Measurements from ENCODE around the gene ADAP1. TPM values are rescaled to one million over a fixed set of nuclear protein-coding genes. Genes with fewer than 3 reads are reported as not detected.

ADAP1 gene
- total RNA-seq, 1 experiment from 2014 or later: 6.2 TPM

DNA sequence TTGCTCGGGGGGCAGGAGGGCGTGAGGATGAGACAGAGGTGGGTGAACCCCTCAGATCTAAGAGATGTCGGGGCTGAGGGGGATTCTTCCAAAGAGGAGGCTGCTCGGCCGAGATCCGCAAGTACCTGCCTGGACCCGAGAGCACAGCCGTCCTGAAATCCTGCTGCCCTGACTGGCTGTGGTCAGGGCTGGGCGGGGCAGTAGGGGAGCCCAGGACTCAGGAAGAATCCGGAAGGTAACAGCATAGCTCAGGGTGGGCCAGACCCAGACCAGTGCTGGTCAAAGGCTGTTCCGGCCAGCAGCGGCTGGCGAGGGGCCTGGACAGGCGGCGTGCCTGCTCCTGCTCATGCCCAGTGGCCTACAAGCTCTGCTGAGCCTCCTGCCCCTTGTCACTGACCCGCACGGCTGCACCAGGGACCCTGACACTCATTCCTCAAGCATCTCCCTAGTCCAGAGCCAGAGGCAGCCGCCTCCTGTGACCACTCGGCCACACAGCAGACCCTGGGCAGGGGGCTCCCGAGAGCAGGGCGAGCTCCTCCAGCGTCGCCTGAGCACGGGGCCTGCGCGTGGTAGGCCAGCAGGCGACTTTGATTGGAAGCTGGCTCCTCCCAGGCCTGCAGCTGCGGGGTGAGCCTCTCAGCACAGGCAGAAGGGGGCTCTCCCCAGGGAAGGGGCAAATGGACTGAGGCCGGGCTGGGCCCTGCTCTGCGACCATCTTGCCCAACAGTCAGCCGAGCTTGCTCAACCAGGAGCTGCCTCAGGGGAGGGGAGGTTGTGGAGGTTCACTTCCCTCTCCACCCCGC is 3.1 kb upstream of the ADAP1 start:
- H3K4me1 ChIP-seq (ENCODE audit: insufficient read depth, low read length): no peaks in the 10 kb centered on the region
- H4K5ac ChIP-seq (ENCODE audit: insufficient read length, low read depth, low read length): no peak overlapping the region
- H3K9ac ChIP-seq (ENCODE audit: extremely low read depth, insufficient read length, low read length): no peak overlapping the region
- Mint-ChIP-seq H3K27ac (no peak overlapping the region; a peak in 1 of 7 replicates), H3K4me1 (peaks cover 2 to 7% of the 10 kb centered on the region in 2 experiments), H3K27me3 (ENCODE audit: low read depth) (peaks cover 30% of the 10 kb centered on the region), H3K36me3 (ENCODE audit: insufficient read depth in 1 of 3, low read depth in 3 of 3) (no peaks in the 10 kb centered on the region; a peak in 1 of 7 replicates), H3K4me3 (no peak overlapping the region), H3K9me3 (peaks cover 0 to 3% of the 10 kb centered on the region in 2 experiments; a peak in 1 of 5 replicates)
- no peaks in the 10 kb centered on the region for H3K9me3 ChIP-seq (ENCODE audit: control insufficient read depth, low read depth, low read length)
- H3K79me1 ChIP-seq (ENCODE audit: insufficient read depth, low read depth, low read length, poor library complexity, severe bottlenecking): no peaks in the 10 kb centered on the region
- no peak overlapping the region for H3K4ac ChIP-seq (ENCODE audit: low read depth, low read length)
- H3K23me2 ChIP-seq (ENCODE audit: insufficient read length, low read depth, low read length, poor library complexity, severe bottlenecking): peaks cover 5% of the 10 kb centered on the region
- H2BK120ac ChIP-seq (ENCODE audit: low read depth, low read length, poor library complexity, severe bottlenecking): no peak overlapping the region
- H3K18ac ChIP-seq (ENCODE audit: insufficient read length, low read depth, low read length): no peak overlapping the region
- H3T11ph ChIP-seq (ENCODE audit: low read length): no peak overlapping the region
- no peak overlapping the region for H2AFZ ChIP-seq (ENCODE audit: low read length)
- peaks cover 3% of the 10 kb centered on the region; the same call in 1 of the 2 replicates for H3K27me3 ChIP-seq (ENCODE audit: insufficient read depth, low read length)
- TF ChIP-seq, protein P1, sequence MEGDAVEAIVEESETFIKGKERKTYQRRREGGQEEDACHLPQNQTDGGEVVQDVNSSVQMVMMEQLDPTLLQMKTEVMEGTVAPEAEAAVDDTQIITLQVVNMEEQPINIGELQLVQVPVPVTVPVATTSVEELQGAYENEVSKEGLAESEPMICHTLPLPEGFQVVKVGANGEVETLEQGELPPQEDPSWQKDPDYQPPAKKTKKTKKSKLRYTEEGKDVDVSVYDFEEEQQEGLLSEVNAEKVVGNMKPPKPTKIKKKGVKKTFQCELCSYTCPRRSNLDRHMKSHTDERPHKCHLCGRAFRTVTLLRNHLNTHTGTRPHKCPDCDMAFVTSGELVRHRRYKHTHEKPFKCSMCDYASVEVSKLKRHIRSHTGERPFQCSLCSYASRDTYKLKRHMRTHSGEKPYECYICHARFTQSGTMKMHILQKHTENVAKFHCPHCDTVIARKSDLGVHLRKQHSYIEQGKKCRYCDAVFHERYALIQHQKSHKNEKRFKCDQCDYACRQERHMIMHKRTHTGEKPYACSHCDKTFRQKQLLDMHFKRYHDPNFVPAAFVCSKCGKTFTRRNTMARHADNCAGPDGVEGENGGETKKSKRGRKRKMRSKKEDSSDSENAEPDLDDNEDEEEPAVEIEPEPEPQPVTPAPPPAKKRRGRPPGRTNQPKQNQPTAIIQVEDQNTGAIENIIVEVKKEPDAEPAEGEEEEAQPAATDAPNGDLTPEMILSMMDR (conservative IDR thresholded peaks at IDR 0.05): no peak; the same call in 2 of the 3 replicates
- no peak overlapping the region for H3K27ac ChIP-seq (ENCODE audit: insufficient read length, low read depth, low read length)
- H3K23ac ChIP-seq (ENCODE audit: insufficient read length, low read depth, low read length): no peak overlapping the region
- H2BK12ac ChIP-seq (ENCODE audit: insufficient read length, low read depth, low read length): no peak overlapping the region
- DNase-seq: peak; percentile 79
- H2BK20ac ChIP-seq (ENCODE audit: low read depth, low read length, poor library complexity, severe bottlenecking): no peak overlapping the region
- WGBS (ENCODE audit: extremely low coverage, insufficient read length, low lambda C conversion rate): no CpG with 5 or more reads among the region's 32 CpGs
- H3K14ac ChIP-seq (ENCODE audit: insufficient read depth, low read length): no peak overlapping the region; the same call in 1 of the 2 replicates
- no peak overlapping the region for H2BK5ac ChIP-seq (ENCODE audit: insufficient read length, low read length)
- H2BK15ac ChIP-seq (ENCODE audit: low read depth, low read length): no peak overlapping the region
- no peak overlapping the region for H3K56ac ChIP-seq (ENCODE audit: insufficient read length, low read depth, low read length)
- no peak overlapping the region for H4K8ac ChIP-seq (replicated peaks; ENCODE audit: insufficient read length, low read depth, low read length)
- no peak overlapping the region for H2AK5ac ChIP-seq (ENCODE audit: insufficient read length, low read length)
- H3K79me2 ChIP-seq (ENCODE audit: insufficient read depth, low read length): no peaks in the 10 kb centered on the region
- H4K20me1 ChIP-seq (ENCODE audit: control insufficient read depth, insufficient read depth, insufficient read length): no peaks in the 10 kb centered on the region
- no peak overlapping the region for H4K91ac ChIP-seq (ENCODE audit: insufficient read length, low read depth, low read length)
- no peak overlapping the region for H3K4me2 ChIP-seq (ENCODE audit: insufficient read depth, insufficient read length, low read length)

All from H9 (cell line).